Measurements from ENCODE around the gene HOXD10.

The HOXD10 gene

GRCh38 chr2:176126929-176127773, 10.6 kb downstream of the HOXD10 start:
- TF ChIP-seq TCF4 (CRISPR knock-in tag; IDR thresholded peaks at IDR 0.05; ENCODE audit: borderline replicate concordance) (0 out of 2 replicates have a peak, but pooled peaks have one; percentile 9), ESRRG (CRISPR knock-in tag; IDR thresholded peaks at IDR 0.05) (no peak)
- no peak for ATAC-seq

- TF ChIP-seq POU6F1 (CRISPR knock-in tag; IDR thresholded peaks at IDR 0.05; ENCODE audit: borderline replicate concordance, low read depth) (no peak), TCF4 (CRISPR knock-in tag; IDR thresholded peaks at IDR 0.05; ENCODE audit: borderline replicate concordance) (no peak), CSDC2 (CRISPR knock-in tag; IDR thresholded peaks at IDR 0.05) (no peak), ZNF70 (CRISPR knock-in tag; IDR thresholded peaks at IDR 0.05) (no peak), ESRRG (CRISPR knock-in tag; IDR thresholded peaks at IDR 0.05) (no peak), PATZ1 (CRISPR knock-in tag; IDR thresholded peaks at IDR 0.05; ENCODE audit: borderline replicate concordance) (no peak), ARNTL (CRISPR knock-in tag; IDR thresholded peaks at IDR 0.05; ENCODE audit: borderline replicate concordance, low read depth) (no peak), PPARA (CRISPR knock-in tag; IDR thresholded peaks at IDR 0.05; ENCODE audit: borderline replicate concordance) (no peak), OSR1 (CRISPR knock-in tag; IDR thresholded peaks at IDR 0.05) (no peak), ZNF565 (CRISPR knock-in tag; conservative IDR thresholded peaks at IDR 0.05; ENCODE audit: low read depth) (no peak), CSRNP3 (CRISPR knock-in tag; IDR thresholded peaks at IDR 0.05) (no peak), BACH2 (CRISPR knock-in tag; IDR thresholded peaks at IDR 0.05; ENCODE audit: borderline replicate concordance) (no peak), CREB5 (CRISPR knock-in tag; IDR thresholded peaks at IDR 0.05; ENCODE audit: low read depth) (no peak), ZFP30 (CRISPR knock-in tag; IDR thresholded peaks at IDR 0.05) (no peak), RARB (CRISPR knock-in tag; IDR thresholded peaks at IDR 0.05) (no peak), GLIS3 (CRISPR knock-in tag; IDR thresholded peaks at IDR 0.05) (no peak), ISL1 (CRISPR knock-in tag; IDR thresholded peaks at IDR 0.05) (no peak), SNAI2 (CRISPR knock-in tag; IDR thresholded peaks at IDR 0.05) (no peak), TOX (CRISPR knock-in tag; IDR thresholded peaks at IDR 0.05; ENCODE audit: borderline replicate concordance) (no peak)
- no peak for ATAC-seq
Observed at GRCh38 chr2:176127774-176128072, 11.1 kb downstream of the HOXD10 start.

- TF ChIP-seq POU6F1 (CRISPR knock-in tag; IDR thresholded peaks at IDR 0.05; ENCODE audit: borderline replicate concordance, low read depth) (no peak), ESRRG (CRISPR knock-in tag; IDR thresholded peaks at IDR 0.05) (no peak), ISL1 (CRISPR knock-in tag; IDR thresholded peaks at IDR 0.05) (no peak), PPARA (CRISPR knock-in tag; IDR thresholded peaks at IDR 0.05; ENCODE audit: borderline replicate concordance) (no peak), CSDC2 (CRISPR knock-in tag; IDR thresholded peaks at IDR 0.05) (no peak), RARB (CRISPR knock-in tag; IDR thresholded peaks at IDR 0.05) (no peak), ZNF565 (CRISPR knock-in tag; conservative IDR thresholded peaks at IDR 0.05; ENCODE audit: low read depth) (no peak), TSHZ2 (CRISPR knock-in tag; IDR thresholded peaks at IDR 0.05) (no peak), GLIS3 (CRISPR knock-in tag; IDR thresholded peaks at IDR 0.05) (no peak)
- no peak for ATAC-seq
Observed at GRCh38 chr2:176128172-176128981, 11.8 kb downstream of the HOXD10 start.
